HG02763 (cell line): ENCODE results near the gene BCDIN3D.

ENCODE experiments used
- ATAC-seq: cut with Tn5 transposase; IDR thresholded peaks from one replicate; pipeline ENCODE4 v1.9.1; 2021; ENCODE audit warnings: mild to moderate bottlenecking, moderate library complexity; ENCODE audit not compliant: unreplicated experiment

The BCDIN3D gene

GRCh38 chr12:49800421-49801140, 42.3 kb downstream of the BCDIN3D start:
- no peak for ATAC-seq

GRCh38 chr12:49798934-49799333, 44.0 kb downstream of the BCDIN3D start:
- no peak for ATAC-seq

- no peak for ATAC-seq
Observed at GRCh38 chr12:49798248-49798647, 44.7 kb downstream of the BCDIN3D start.

GRCh38 chr12:49797449-49797776, 45.5 kb downstream of the BCDIN3D start:
- no peak for ATAC-seq

- no peak for ATAC-seq
Observed at GRCh38 chr12:49796606-49797448, 46.1 kb downstream of the BCDIN3D start.

GRCh38 chr12:49796155-49796554, 46.8 kb downstream of the BCDIN3D start:
- ATAC-seq: no peak

GRCh38 chr12:49795654-49796105, 47.2 kb downstream of the BCDIN3D start:
- ATAC-seq: no peak

- no peak for ATAC-seq
Observed at GRCh38 chr12:49794811-49795653, 47.9 kb downstream of the BCDIN3D start.

- ATAC-seq: no peak
Observed at GRCh38 chr12:49794021-49794420, 48.9 kb downstream of the BCDIN3D start.

GRCh38 chr12:49793620-49794019, 49.3 kb downstream of the BCDIN3D start:
- ATAC-seq: no peak

- no peak for ATAC-seq
Observed at GRCh38 chr12:49792976-49793580, 49.8 kb downstream of the BCDIN3D start.

- ATAC-seq: no peak
Observed at GRCh38 chr12:49792181-49792970, 50.5 kb downstream of the BCDIN3D start.

GRCh38 chr12:49791700-49792099, 51.2 kb downstream of the BCDIN3D start:
- no peak for ATAC-seq

- no peak for ATAC-seq
Observed at GRCh38 chr12:49790741-49791555, 52.0 kb downstream of the BCDIN3D start.

- ATAC-seq: no peak
Observed at GRCh38 chr12:49789992-49790391, 52.9 kb downstream of the BCDIN3D start.

GRCh38 chr12:49787672-49788071, 55.2 kb downstream of the BCDIN3D start:
- ATAC-seq: no peak
